Tibial nerve (tissue), 3 donors: ENCODE data around the gene IST1.

Experiments
- CTCF ChIP-seq, 5 experiments: fragments of 200-600 bp in 3 of 5; fragments of 450-650 bp in 2 of 5; sonication (generic) in 3 of 5; IDR thresholded peaks; one replicate each; pipeline ENCODE4 v1.5.1; 2016 to 2019; ENCODE audit warnings: antibody characterized with exemption in 5 of 5, mild to moderate bottlenecking in 3 of 5, moderate library complexity in 2 of 5
- POLR2A ChIP-seq, 2 donors: fragments of 450-650 bp; IDR thresholded peaks; one replicate each; pipeline ENCODE4 v1.6.1; 2017; ENCODE audit warnings: antibody characterized with exemption in 2 of 2, mild to moderate bottlenecking in 2 of 2, moderate library complexity in 2 of 2

- TF ChIP-seq CTCF (IDR thresholded peaks at IDR 0.05), result no peak
- TF ChIP-seq POLR2A (IDR thresholded peaks at IDR 0.05), result no peak
Measured at GRCh38 chr16:71973001-71973400, 77.7 kb downstream of the IST1 start.
